Glutamatergic neuron (in vitro differentiated cells): ENCODE data around the gene CAPN2. TPM values are rescaled to one million over a fixed set of nuclear protein-coding genes. Genes with fewer than 3 reads are reported as not detected.

ENCODE experiments used
- DNase-seq: peaks from one replicate; pipeline ENCODE4 v3.0.0; 2022
- H3K27ac Mint-ChIP-seq: one replicate; pipeline ENCODE4 v1.8.0; 2020; ENCODE audit warnings: mild to moderate bottlenecking, mixed read lengths, inconsistent platforms; ENCODE audit not compliant: unreplicated experiment
- H3K27me3 Mint-ChIP-seq: one replicate; pipeline ENCODE4 v1.8.0; 2020; ENCODE audit warnings: mild to moderate bottlenecking, moderate library complexity, mixed read lengths, inconsistent platforms; ENCODE audit not compliant: unreplicated experiment
- H3K36me3 Mint-ChIP-seq: one replicate; pipeline ENCODE4 v1.8.0; 2020; ENCODE audit warnings: mild to moderate bottlenecking, mixed read lengths, inconsistent platforms; ENCODE audit not compliant: unreplicated experiment
- H3K4me1 Mint-ChIP-seq: one replicate; pipeline ENCODE4 v1.8.0; 2020; ENCODE audit warnings: mild to moderate bottlenecking, low read depth, mixed read lengths, inconsistent platforms; ENCODE audit not compliant: unreplicated experiment
- H3K4me3 Mint-ChIP-seq: one replicate; pipeline ENCODE4 v1.8.0; 2020; ENCODE audit warnings: mild to moderate bottlenecking, mixed read lengths, inconsistent platforms; ENCODE audit not compliant: unreplicated experiment
- H3K9me3 Mint-ChIP-seq: one replicate; pipeline ENCODE4 v1.8.0; 2020; ENCODE audit warnings: mild to moderate bottlenecking, moderate library complexity, mixed read lengths, inconsistent platforms; ENCODE audit not compliant: unreplicated experiment
- CTCF ChIP-seq: fragments of 200-600 bp; sonication (generic); IDR thresholded peaks from one replicate; pipeline ENCODE4 v1.5.0; 2021; ENCODE audit not compliant: partially characterized antibody, unreplicated experiment
- total RNA-seq: library from RNA; stranded (reverse); fragmentation: NEBNext Ultra II Directional; extraction: Animal tissue kit (Norgen Biotek cat#: 25700); gene quantifications from one replicate; pipeline ENCODE4 v1.2.1, GENCODE V29; 2021; ENCODE audit not compliant: unreplicated experiment

CAPN2 gene
- total RNA-seq, 1 donor from 2014 or later: 25.6 TPM

- Mint-ChIP-seq H3K4me3 (no peak overlapping the region), H3K27ac (no peak overlapping the region), H3K9me3 (no peaks in the 10 kb centered on the region), H3K27me3 (peaks cover 2% of the 10 kb centered on the region), H3K36me3 (peaks cover 3% of the 10 kb centered on the region), H3K4me1 (peaks cover 3% of the 10 kb centered on the region)
- no peak for DNase-seq
- TF ChIP-seq CTCF: no peak
These were observed 64.6 kb downstream of the CAPN2 start for GRCh38 chr1:223776826-223777454.

GRCh38 chr1:223780318-223780717 is 68.0 kb downstream of the CAPN2 start:
- H3K36me3 Mint-ChIP-seq: no peaks in the 10 kb centered on the region
- no peak overlapping the region for H3K4me3 Mint-ChIP-seq
- no peak overlapping the region for H3K27ac Mint-ChIP-seq
- DNase-seq: no peak
- H3K4me1 Mint-ChIP-seq: peaks cover 3% of the 10 kb centered on the region
- H3K9me3 Mint-ChIP-seq: peaks cover 1% of the 10 kb centered on the region
- H3K27me3 Mint-ChIP-seq: peaks cover 2% of the 10 kb centered on the region
- no peak for TF ChIP-seq CTCF

GRCh38 chr1:223780949-223781348 is 68.6 kb downstream of the CAPN2 start:
- Mint-ChIP-seq H3K27me3 (peaks cover 2% of the 10 kb centered on the region), H3K4me1 (peaks cover 3% of the 10 kb centered on the region), H3K36me3 (no peaks in the 10 kb centered on the region), H3K4me3 (no peak overlapping the region), H3K27ac (no peak overlapping the region), H3K9me3 (peaks cover 1% of the 10 kb centered on the region)
- no peak for TF ChIP-seq CTCF
- no peak for DNase-seq

GRCh38 chr1:223783676-223784075 is 71.3 kb downstream of the CAPN2 start:
- H3K27me3 Mint-ChIP-seq: peaks cover 2% of the 10 kb centered on the region
- H3K4me3 Mint-ChIP-seq: no peak overlapping the region
- H3K36me3 Mint-ChIP-seq: no peaks in the 10 kb centered on the region
- peaks cover 1% of the 10 kb centered on the region for H3K9me3 Mint-ChIP-seq
- DNase-seq: no peak
- H3K27ac Mint-ChIP-seq: no peak overlapping the region
- H3K4me1 Mint-ChIP-seq: no peaks in the 10 kb centered on the region
- TF ChIP-seq CTCF: no peak

- DNase-seq: no peak
- no peak overlapping the region for H3K4me3 Mint-ChIP-seq
- no peak for TF ChIP-seq CTCF
- no peaks in the 10 kb centered on the region for H3K36me3 Mint-ChIP-seq
- peaks cover 1% of the 10 kb centered on the region for H3K9me3 Mint-ChIP-seq
- H3K4me1 Mint-ChIP-seq: no peaks in the 10 kb centered on the region
- H3K27me3 Mint-ChIP-seq: no peaks in the 10 kb centered on the region
- H3K27ac Mint-ChIP-seq: no peak overlapping the region
These were observed 72.2 kb downstream of the CAPN2 start for GRCh38 chr1:223784541-223784940.
